Activated CD4-positive, alpha-beta memory T cell treated with anti-CD3 and anti-CD28 coated beads, Interleukin-2, amount 10 ng/mL, durations not matched to agents 7 days and 5 days (primary cell): Measurements from ENCODE around the gene HACD2. TPM values are rescaled to one million over a fixed set of nuclear protein-coding genes. Genes with fewer than 3 reads are reported as not detected.

Experiments
- CTCF ChIA-PET: fragments of 350-600 bp; sonication (Branson Sonifier 250); formaldehyde crosslinking; loops from one replicate; lab custom pipeline; 2021; ENCODE audit warnings: antibody characterized with exemption, inconsistent platforms; lab: Charles Lee
- POLR2A ChIA-PET: fragments of 350-600 bp; sonication (Branson Sonifier 250); formaldehyde crosslinking; loops from one replicate; lab custom pipeline; 2021; ENCODE audit warnings: antibody characterized with exemption; lab: Charles Lee
- DNase-seq: peaks from one replicate; pipeline ENCODE4 v3.0.0-alpha.2; 2020
- H3K27ac Mint-ChIP-seq: one replicate; pipeline ENCODE4 v1.8.0; 2021; ENCODE audit warnings: mild to moderate bottlenecking, mixed read lengths
- H3K27me3 Mint-ChIP-seq: one replicate; pipeline ENCODE4 v1.8.0; 2021; ENCODE audit warnings: mixed read lengths
- H3K36me3 Mint-ChIP-seq: one replicate; pipeline ENCODE4 v1.8.0; 2021; ENCODE audit warnings: low read depth, mixed read lengths
- H3K4me1 Mint-ChIP-seq: one replicate; pipeline ENCODE4 v1.8.0; 2021; ENCODE audit warnings: mixed read lengths
- H3K4me3 Mint-ChIP-seq: one replicate; pipeline ENCODE4 v1.8.0; 2021; ENCODE audit warnings: mild to moderate bottlenecking, mixed read lengths
- H3K9me3 Mint-ChIP-seq: one replicate; pipeline ENCODE4 v1.8.0; 2021; ENCODE audit warnings: mixed read lengths
- total RNA-seq, 2 experiments: library from RNA; stranded (reverse); gene quantifications; one replicate each; pipeline ENCODE4 v1.2.3, GENCODE V29; 2021

Gene HACD2
- total RNA-seq, 2 experiments from 2014 or later, result 21.0 to 23.2 TPM

DNA sequence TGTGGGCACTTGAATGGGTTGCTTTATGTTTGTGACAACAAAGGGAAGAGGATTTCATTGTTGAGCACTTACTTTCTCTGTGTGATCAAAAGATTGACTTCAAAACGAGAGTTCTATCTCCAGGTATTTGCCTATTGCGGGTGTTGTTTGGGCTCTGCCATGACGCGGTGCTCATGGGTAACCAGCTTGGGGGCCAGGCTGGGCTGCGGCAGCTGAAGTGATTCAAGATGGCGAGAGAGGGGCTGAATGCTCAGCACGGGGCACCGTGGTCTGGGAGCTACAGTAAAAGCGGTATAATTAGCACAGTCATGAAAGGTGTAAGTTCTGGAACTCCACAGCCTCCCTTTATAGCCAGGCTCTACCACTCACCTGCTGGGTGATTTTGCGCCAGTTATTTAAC is 105.0 kb downstream of the HACD2 start:
- no peaks in the 10 kb centered on the region for H3K4me1 Mint-ChIP-seq
- ChIA-PET CTCF (no interaction called here), POLR2A (no interaction called here)
- DNase-seq, result no peak
- H3K4me3 Mint-ChIP-seq, result no peak overlapping the region
- H3K36me3 Mint-ChIP-seq, result no peaks in the 10 kb centered on the region
- H3K27me3 Mint-ChIP-seq, result peaks cover 13% of the 10 kb centered on the region
- H3K9me3 Mint-ChIP-seq, result no peaks in the 10 kb centered on the region
- no peak overlapping the region for H3K27ac Mint-ChIP-seq

DNA sequence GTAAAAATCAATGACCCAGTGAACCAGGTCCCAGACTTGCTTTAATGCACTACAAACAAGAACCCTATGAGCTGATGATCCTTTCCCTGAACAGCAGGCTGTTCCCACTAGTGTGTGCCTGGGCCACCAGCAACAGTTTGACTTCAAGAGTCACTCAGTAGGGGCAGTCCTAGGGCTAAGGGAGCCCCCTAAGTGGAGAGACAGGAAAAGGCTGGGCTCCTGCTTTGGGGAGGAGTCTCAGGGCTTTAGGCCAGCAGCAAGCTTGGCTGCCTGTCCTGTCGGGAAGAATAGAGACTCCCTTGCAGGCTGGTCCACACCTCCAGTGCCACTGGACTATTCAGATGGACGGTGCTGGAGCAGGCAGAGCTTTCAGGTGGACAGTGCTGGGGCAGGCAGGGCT is 106.5 kb downstream of the HACD2 start:
- H3K4me1 Mint-ChIP-seq, result no peaks in the 10 kb centered on the region
- CTCF ChIA-PET, result no interaction called here
- peaks cover 13% of the 10 kb centered on the region for H3K27me3 Mint-ChIP-seq

DNA sequence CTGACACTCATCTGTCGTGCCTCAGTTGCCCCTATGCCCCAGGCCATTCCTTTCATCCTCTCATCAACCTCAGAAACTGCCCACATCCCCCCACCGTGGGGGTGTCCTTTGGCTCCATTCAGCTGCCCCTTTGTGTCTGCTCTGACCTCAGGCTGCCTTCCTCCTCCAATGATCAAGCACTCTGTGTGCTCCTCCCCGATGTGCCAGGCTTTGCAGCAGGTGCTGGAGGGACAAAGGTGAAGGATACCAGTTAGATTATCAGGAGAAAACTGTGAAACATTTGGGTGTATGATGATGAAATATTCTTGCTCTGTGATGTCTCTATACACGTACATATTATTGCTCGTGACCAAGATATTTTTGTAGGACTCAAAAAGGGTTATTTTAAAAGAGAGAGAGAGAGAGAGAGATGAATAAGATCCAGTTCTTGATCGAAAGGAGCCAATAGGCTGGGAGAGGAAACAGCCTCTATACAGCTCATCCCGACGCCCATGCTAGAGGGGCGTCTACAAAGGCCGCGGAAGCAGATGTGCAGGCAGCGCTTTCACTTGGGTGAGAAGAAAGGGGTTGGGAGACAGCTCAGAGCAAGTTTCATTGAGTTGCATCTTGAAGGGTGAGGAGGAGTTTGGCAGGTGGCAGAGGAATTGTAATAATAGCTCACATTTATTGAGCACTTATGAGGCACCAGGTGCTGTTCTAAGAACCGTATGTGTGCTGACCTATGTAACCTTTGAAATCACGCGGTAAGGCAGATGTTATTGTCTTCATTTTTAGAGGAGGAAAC is 107.7 kb downstream of the HACD2 start:
- no peak overlapping the region for H3K27ac Mint-ChIP-seq
- ChIA-PET POLR2A (no interaction called here), CTCF (interaction anchor here (1.4 kb wide), 1 partner anchor 12 kb away, joined by 3 read pairs; no protein-coding TSS in a partner anchor)
- H3K4me1 Mint-ChIP-seq, result no peaks in the 10 kb centered on the region
- DNase-seq, result no peak
- H3K36me3 Mint-ChIP-seq, result no peaks in the 10 kb centered on the region
- H3K9me3 Mint-ChIP-seq, result no peaks in the 10 kb centered on the region
- H3K4me3 Mint-ChIP-seq, result no peak overlapping the region
- peaks cover 13% of the 10 kb centered on the region for H3K27me3 Mint-ChIP-seq

More for the DNA sequence above, 106.5 kb downstream of the HACD2 start:
- no peak for DNase-seq
- no peak overlapping the region for H3K4me3 Mint-ChIP-seq
- POLR2A ChIA-PET, result no interaction called here
- H3K27ac Mint-ChIP-seq, result no peak overlapping the region
- H3K36me3 Mint-ChIP-seq, result no peaks in the 10 kb centered on the region
- no peaks in the 10 kb centered on the region for H3K9me3 Mint-ChIP-seq

DNA sequence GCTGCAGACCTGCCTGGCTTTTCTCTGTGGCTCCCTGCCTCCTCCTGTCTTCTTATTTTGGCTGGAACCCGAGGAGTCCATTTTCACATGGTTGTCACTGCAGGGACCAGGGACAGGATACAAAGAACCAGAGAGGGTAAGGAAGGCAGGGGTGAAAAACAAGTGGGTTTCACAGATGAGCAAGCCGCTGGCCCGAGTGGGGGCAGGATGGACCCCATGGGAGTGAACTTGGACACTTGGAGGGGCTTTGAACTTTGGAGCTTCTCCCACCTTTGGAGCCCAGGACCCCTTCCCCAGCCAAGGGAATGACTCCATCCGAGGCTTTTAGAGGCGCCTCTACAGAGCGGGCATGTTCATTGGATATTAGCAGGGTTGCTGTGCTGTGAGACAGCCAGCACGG is 109.1 kb downstream of the HACD2 start:
- no peaks in the 10 kb centered on the region for H3K36me3 Mint-ChIP-seq
- no peak for DNase-seq
- H3K4me1 Mint-ChIP-seq, result no peaks in the 10 kb centered on the region
- no peaks in the 10 kb centered on the region for H3K9me3 Mint-ChIP-seq
- no peak overlapping the region for H3K4me3 Mint-ChIP-seq
- ChIA-PET POLR2A (no interaction called here), CTCF (no interaction called here)
- H3K27me3 Mint-ChIP-seq, result peaks cover 12% of the 10 kb centered on the region
- no peak overlapping the region for H3K27ac Mint-ChIP-seq

DNA sequence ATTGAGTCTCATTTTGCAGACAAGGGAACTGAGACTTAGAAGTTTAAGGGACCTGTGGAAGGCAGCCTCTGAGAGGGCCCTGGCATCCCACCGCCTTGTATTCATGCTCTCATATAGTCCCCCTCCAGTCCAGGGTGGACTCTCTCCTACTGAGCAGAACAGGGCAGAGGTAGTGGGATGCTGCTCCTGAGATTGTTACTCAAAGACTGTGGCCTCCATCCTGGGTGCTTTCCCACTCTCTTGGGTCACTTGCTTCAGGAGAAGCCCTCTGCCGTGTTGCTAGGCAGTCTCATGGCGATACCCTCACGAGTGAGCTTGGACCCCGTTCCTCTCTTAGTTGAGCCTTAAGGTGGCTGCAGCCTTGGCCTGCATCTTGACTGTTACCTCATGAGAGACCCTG is 113.7 kb downstream of the HACD2 start:
- ChIA-PET POLR2A (no interaction called here), CTCF (no interaction called here)
- no peak for DNase-seq
- H3K9me3 Mint-ChIP-seq, result no peaks in the 10 kb centered on the region
- H3K27me3 Mint-ChIP-seq, result peaks cover 14% of the 10 kb centered on the region
- H3K36me3 Mint-ChIP-seq, result no peaks in the 10 kb centered on the region
- H3K4me3 Mint-ChIP-seq, result no peak overlapping the region
- H3K27ac Mint-ChIP-seq, result no peak overlapping the region
- H3K4me1 Mint-ChIP-seq, result no peaks in the 10 kb centered on the region

DNA sequence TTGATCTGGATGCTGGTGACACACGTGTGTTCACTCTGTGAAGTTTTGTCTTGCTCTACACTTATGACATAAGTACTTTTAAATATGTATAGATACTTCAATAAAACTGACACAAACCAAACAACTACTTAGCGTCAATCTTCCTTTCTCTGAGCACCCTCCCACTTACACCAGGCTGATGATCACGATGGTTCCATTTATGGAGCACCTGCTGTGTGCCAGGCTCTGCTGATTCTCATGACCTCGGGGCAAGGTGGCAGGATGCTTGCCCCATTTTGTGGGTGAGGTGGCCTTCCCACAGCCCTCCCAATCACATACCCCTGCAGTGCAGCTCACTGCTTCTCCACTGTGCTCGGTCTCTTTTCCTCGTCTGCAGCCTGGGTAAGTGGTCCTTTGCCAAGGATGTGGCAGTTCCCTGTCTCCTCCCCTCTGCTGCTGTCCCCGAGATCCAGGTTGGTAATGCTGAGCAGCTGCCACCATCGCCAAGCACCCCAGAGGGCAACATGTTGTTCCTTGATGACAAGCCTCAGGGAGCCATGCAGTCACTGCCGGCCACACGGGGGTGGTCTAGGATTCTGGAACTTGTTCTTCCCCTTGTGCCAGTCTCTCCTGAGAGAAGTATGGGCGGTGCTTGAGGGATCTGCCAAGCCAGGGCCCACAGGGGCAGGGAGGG is 115.4 kb downstream of the HACD2 start:
- H3K9me3 Mint-ChIP-seq, result no peaks in the 10 kb centered on the region
- ChIA-PET POLR2A (no interaction called here), CTCF (no interaction called here)
- H3K27ac Mint-ChIP-seq, result no peak overlapping the region
- H3K4me3 Mint-ChIP-seq, result no peak overlapping the region
- peaks cover 14% of the 10 kb centered on the region for H3K27me3 Mint-ChIP-seq
- H3K4me1 Mint-ChIP-seq, result no peaks in the 10 kb centered on the region
- DNase-seq, result no peak
- H3K36me3 Mint-ChIP-seq, result no peaks in the 10 kb centered on the region

DNA sequence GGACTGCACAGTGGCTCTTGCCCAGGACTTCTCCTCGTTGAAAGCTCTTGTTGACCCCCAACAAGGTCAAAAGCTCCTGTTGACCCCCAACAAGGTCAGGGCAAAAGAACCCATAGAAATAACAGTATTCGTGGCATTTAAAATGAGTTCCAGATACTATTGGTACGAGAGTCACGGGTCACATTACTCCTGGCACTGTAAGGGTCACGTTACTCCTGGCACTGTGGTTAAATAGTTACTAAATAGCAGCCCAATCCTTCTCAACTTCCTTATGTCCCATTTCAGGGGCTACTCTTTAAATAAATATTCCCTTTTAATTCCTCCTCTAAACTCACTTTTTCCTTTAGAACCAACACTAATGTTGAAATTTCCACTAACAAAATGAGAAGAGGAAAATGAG is 117.8 kb downstream of the HACD2 start:
- no peaks in the 10 kb centered on the region for H3K4me1 Mint-ChIP-seq
- H3K27ac Mint-ChIP-seq, result no peak overlapping the region
- POLR2A ChIA-PET, result no interaction called here
- DNase-seq, result no peak
- H3K9me3 Mint-ChIP-seq, result no peaks in the 10 kb centered on the region
- H3K27me3 Mint-ChIP-seq, result peaks cover 32% of the 10 kb centered on the region
- CTCF ChIA-PET, result no interaction called here
- no peak overlapping the region for H3K4me3 Mint-ChIP-seq
- H3K36me3 Mint-ChIP-seq, result no peaks in the 10 kb centered on the region

DNA sequence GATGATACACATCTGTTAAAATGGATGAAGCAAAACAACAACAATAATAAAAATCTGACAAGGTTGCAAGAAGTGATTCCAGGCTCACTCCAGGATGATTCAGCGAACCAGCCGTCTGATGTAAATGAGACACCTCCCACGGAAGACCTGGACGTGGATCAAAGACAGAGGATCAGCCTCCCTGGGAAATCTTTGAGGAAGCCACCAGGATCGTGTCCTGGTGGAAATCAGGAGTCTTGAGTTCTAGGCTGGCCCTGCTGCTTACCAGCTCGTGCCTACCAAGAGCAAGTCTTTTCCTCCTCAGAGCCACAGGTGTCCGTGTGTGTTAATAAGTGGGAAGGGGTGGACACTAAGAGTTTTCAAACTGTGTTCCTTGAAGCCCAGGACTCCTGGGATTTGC is 120.6 kb downstream of the HACD2 start:
- Mint-ChIP-seq H3K27me3 (peaks cover 40% of the 10 kb centered on the region), H3K4me3 (no peak overlapping the region), H3K9me3 (no peaks in the 10 kb centered on the region), H3K4me1 (no peaks in the 10 kb centered on the region), H3K36me3 (no peaks in the 10 kb centered on the region), H3K27ac (no peak overlapping the region)
- no peak for DNase-seq
- ChIA-PET CTCF (no interaction called here), POLR2A (no interaction called here)

DNA sequence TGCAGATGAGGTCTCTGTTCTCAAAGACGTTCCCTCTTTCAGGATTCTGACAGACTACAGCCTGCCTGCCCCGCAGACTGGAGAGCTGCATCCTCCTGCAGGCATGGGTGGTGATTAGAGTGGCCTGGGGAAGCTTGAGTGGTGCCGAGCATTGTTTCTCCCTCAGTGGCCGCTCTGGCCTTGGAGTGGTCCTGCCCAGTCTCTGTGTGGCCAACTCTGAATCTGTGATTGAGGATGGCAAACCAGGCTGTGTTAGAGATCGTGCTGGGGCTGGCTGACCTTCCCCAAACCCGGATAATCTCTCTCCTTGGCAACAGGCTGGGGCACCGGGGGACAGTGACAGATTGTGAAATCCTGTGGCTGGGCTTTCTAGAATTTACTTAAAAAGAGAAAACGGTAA is 125.0 kb downstream of the HACD2 start:
- no peaks in the 10 kb centered on the region for H3K9me3 Mint-ChIP-seq
- no peaks in the 10 kb centered on the region for H3K36me3 Mint-ChIP-seq
- H3K27me3 Mint-ChIP-seq, result peaks cover 39% of the 10 kb centered on the region
- POLR2A ChIA-PET, result no interaction called here
- CTCF ChIA-PET, result no interaction called here
- H3K27ac Mint-ChIP-seq, result no peak overlapping the region
- H3K4me3 Mint-ChIP-seq, result no peak overlapping the region
- H3K4me1 Mint-ChIP-seq, result no peaks in the 10 kb centered on the region
- no peak for DNase-seq

DNA sequence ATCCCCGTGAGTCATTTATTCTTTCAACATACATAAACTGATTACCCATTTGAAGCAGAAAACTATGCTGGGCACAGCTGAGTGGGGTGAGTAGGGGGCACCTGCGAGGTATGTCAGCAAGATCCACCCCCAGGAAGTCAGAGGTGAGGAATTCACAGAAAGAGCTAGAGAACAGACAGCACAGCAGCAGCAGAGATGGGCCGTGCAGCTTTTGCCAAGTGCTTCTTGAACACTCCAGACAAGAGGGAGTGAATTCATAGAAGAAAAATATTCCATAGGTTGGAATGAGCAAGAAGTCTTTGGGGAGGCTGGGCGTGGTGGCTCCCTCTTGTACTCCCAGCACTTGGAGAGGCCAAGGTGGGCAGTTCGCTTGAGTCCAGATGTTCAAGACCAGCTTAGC is 126.6 kb downstream of the HACD2 start:
- Mint-ChIP-seq H3K4me3 (no peak overlapping the region), H3K36me3 (no peaks in the 10 kb centered on the region), H3K27me3 (peaks cover 37% of the 10 kb centered on the region), H3K27ac (no peak overlapping the region), H3K9me3 (no peaks in the 10 kb centered on the region), H3K4me1 (no peaks in the 10 kb centered on the region)
- DNase-seq, result no peak
- ChIA-PET CTCF (no interaction called here), POLR2A (no interaction called here)

DNA sequence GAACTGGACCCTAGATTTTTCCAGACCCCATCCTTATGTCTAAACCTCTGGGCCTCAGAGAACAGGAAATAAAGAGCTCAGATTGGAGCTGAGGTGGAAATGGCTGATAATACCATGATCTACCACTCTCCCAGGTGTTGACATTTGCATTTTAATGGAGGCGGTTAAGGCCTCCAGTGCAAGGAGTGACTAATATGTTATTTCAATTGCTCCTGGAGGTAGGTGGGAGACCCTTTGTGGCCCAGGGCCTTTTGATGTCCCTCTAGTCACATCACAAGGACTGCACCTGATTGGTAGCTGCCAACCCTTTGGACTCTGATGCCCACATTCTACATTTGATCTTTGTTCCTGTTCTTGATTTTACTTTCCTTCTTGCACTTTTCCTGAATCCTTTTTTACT is 127.0 kb downstream of the HACD2 start:
- ChIA-PET POLR2A (no interaction called here), CTCF (no interaction called here)
- Mint-ChIP-seq H3K27me3 (peaks cover 34% of the 10 kb centered on the region), H3K4me1 (no peaks in the 10 kb centered on the region), H3K36me3 (no peaks in the 10 kb centered on the region), H3K9me3 (no peaks in the 10 kb centered on the region), H3K4me3 (no peak overlapping the region), H3K27ac (no peak overlapping the region)
- DNase-seq, result no peak

DNA sequence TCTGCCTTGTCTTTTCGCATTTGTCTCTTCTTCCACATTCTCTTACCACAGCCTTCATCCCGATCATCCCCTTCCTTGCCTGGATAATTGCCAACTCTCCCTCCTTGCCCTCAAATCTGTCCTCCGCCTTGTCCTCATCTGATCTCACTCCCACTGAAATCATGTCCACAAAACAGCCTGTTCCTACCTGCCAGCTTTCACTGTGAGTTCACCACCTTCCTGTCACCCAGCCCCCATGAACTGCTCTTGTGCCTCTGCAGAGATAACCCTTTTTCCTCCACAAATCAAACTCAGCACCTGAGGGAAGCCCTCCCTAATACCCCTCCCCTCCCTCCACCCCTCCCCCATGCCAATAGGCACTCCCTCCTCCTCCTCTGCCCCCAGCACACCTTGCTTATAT is 131.2 kb downstream of the HACD2 start:
- no peak overlapping the region for H3K4me3 Mint-ChIP-seq
- peaks cover 36% of the 10 kb centered on the region for H3K27me3 Mint-ChIP-seq
- no peak for DNase-seq
- ChIA-PET POLR2A (no interaction called here), CTCF (interaction anchor here (0.5 to 0.8 kb wide), 2 partner anchors 105 to 1446 kb away, joined by 3 to 4 read pairs; no protein-coding TSS in a partner anchor)
- peaks cover 5% of the 10 kb centered on the region for H3K4me1 Mint-ChIP-seq
- no peak overlapping the region for H3K27ac Mint-ChIP-seq
- no peaks in the 10 kb centered on the region for H3K36me3 Mint-ChIP-seq
- no peaks in the 10 kb centered on the region for H3K9me3 Mint-ChIP-seq

DNA sequence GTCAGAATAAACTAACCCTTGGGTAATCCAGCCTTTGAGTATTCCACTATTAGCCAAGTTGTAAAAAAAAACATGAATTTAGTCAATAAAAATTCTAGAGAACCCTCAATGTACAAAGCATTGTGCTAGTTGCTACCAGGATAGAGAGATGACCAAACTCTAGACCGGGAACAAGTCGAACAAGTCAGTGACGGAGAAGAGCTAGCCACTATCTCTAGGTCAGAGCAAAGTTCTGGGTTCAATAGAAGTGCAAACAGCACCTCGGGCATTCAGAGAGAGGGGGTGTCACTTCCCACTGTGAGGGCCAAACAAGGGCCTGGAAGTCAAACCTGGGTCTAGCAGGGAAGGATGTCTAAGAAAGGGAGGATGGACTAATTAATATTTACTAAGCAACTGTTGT is 133.7 kb downstream of the HACD2 start:
- H3K36me3 Mint-ChIP-seq, result no peaks in the 10 kb centered on the region
- POLR2A ChIA-PET, result no interaction called here
- H3K27me3 Mint-ChIP-seq, result peaks cover 42% of the 10 kb centered on the region
- CTCF ChIA-PET, result no interaction called here
- H3K4me1 Mint-ChIP-seq, result peaks cover 9% of the 10 kb centered on the region
- no peak overlapping the region for H3K27ac Mint-ChIP-seq
- no peak for DNase-seq
- H3K9me3 Mint-ChIP-seq, result no peaks in the 10 kb centered on the region
- no peak overlapping the region for H3K4me3 Mint-ChIP-seq
